Glomerular visceral epithelial cell (primary cell): ENCODE results near the gene GNAT1.
A peak's percentile ranks its signal among the peaks of the same experiment; 100 is the strongest.

Experiments
- DNase-seq: peaks from one replicate; pipeline ENCODE4 v3.0.0-alpha.2; 2016; ENCODE audit errors: extremely low spot score

The GNAT1 gene

GRCh38 chr3:50163572-50164455 lies 27.6 kb upstream of the GNAT1 start:
- peak; percentile 94 for DNase-seq

- no peak for DNase-seq
Observed at GRCh38 chr3:50164481-50164880, 26.9 kb upstream of the GNAT1 start.

DNA sequence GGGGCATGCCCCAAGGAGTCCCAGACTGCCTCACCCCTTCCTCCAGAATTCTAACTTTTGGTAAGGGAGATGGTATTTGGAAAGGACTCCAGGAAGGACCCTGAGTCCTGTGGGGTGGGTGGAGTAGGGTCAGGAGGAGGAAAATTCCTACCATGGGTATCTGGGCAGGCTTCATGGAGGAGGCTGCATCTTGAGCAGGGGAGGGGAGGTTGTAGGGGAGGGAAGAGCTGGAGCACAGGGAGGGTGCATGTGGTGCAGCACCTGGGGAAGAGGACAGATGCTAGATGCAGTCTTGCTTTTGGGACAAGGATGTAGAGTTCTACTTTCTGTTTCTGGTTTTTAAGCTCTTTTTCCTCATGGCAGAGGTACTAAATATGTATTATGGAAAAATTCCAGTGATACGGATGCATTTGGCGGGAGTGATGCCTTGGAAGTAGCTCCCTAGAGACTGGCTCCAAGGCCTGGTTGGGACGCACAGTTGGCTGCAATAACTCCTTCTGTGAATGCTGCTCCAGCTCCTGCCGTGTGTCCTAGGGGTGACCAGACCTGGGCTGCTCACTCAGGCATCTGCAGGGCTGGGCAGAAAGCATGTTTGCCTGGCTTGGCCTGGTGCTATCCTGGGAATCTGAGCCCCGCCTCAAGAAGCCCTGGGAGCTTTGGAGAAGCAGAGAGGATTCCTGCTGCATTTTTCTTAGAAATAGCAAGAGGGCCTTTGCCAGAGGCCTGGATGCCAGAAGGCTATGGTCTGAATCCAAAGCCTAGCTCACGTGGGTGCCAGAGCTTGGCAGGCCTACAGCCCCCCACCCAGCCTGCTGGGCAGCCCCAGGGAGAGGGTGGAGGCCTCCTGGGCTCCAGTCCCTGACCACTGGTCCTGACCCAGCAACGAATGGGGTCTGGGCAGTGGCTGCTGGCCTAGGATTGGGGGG lies 26.2 kb upstream of the GNAT1 start:
- peak; percentile 61 for DNase-seq

DNA sequence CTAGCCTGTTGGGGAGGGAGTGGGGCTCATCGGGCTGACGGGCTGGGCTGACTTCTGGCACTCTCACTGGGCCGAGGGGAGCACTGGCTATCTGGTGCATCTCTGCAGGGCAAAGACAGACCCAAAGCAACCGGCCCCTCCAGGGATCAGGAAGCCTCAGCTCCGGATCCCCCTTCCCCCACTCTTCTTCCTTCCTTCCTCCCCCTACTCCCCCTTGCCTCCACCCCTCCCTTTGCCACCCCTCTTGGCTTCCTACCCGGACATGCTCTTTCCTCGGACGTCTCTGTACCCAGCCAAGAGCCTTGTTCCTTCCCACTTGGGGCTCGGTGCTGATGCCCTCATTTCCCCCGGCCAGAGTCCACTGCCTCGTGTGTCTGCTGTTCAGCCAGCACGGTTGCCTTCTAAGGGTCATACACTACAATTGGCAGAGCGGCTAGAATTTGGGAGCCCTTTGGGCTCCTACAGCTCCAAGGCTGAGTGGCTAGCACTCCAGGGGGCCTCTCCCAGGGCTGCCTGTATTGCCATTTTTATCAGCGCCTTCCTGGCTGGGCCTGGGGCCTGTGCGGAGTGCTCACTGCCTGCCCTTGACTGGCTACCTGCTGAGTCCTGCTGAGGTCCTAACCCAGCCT lies 25.4 kb upstream of the GNAT1 start:
- DNase-seq = peak; percentile 34

- DNase-seq = peak; percentile 86
Observed at GRCh38 chr3:50166620-50167019, 24.8 kb upstream of the GNAT1 start.

GRCh38 chr3:50167069-50167840 lies 24.2 kb upstream of the GNAT1 start:
- peak; percentile 94 for DNase-seq

DNA sequence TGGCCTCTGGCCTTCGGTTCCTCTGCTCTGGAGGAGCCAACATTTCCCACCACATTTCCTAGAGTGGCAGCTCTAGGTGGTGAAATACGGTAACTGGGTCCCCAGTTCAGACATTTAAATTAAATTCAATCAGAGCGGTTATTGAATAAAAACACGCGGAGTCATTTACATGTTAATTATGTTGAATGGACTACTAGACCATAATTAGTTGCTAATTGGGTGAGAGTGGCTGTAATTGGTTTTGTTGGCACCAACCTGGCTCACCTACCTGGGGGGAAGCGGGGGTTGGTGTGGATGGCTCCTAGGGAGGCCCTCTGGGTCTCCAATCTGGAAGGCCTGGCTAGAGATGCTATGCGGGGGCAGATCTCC lies 23.6 kb upstream of the GNAT1 start:
- DNase-seq = no peak

DNA sequence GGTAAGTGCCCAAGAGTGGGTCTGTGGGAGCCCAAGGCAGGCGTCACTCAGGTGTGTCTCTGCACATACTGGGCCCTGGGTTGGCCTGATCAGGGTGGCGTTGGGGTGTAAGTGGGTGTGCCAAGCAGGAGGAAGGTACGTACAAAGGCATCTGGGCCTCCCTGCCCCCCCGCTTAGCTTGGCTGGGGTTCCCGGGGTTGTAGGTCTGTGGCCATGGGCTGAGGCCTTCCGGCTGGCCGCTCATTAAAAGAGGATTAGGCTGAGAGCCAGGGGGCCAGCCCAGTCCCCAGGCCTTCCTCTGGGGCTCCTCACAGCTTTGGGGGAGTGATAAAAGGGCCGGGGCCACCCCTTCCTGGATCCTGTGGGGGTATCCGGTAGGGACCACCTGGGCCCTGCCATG lies 23.0 kb upstream of the GNAT1 start:
- DNase-seq = peak; percentile 71

GRCh38 chr3:50168791-50169190 lies 22.6 kb upstream of the GNAT1 start:
- DNase-seq = no peak

DNA sequence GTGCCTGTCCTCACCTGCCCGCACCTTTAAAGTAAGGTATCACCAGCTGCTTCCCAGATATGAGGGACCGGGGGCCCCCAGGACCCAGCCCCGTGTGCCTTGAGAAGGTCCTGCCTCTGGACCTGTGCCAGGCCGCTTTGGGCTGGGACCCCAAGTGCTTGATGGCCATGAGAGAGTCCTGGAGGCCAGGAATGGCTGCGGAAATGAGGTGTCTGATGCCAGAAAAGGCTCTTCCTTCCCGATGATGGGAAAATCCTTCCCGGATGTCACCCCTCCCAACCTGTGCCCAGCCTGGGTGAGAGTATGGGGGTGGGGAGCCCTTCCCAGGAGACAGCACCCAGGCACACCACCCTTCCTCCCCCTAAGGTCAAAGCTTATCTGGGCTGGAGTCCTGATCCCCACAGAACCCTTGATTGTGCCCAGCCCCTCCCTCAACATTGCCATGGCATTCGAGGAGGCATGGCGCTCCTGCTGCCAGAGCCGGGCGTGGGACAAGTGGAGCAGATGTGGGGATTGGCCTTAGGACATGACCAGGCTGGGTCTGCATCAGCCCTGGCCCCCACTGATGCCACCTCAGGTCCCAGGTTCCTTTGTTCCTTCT lies 22.1 kb upstream of the GNAT1 start:
- no peak for DNase-seq

GRCh38 chr3:50169858-50170257 lies 21.6 kb upstream of the GNAT1 start:
- DNase-seq = no peak

- DNase-seq = peak; percentile 80
Observed at GRCh38 chr3:50170689-50171088, 20.7 kb upstream of the GNAT1 start.

DNA sequence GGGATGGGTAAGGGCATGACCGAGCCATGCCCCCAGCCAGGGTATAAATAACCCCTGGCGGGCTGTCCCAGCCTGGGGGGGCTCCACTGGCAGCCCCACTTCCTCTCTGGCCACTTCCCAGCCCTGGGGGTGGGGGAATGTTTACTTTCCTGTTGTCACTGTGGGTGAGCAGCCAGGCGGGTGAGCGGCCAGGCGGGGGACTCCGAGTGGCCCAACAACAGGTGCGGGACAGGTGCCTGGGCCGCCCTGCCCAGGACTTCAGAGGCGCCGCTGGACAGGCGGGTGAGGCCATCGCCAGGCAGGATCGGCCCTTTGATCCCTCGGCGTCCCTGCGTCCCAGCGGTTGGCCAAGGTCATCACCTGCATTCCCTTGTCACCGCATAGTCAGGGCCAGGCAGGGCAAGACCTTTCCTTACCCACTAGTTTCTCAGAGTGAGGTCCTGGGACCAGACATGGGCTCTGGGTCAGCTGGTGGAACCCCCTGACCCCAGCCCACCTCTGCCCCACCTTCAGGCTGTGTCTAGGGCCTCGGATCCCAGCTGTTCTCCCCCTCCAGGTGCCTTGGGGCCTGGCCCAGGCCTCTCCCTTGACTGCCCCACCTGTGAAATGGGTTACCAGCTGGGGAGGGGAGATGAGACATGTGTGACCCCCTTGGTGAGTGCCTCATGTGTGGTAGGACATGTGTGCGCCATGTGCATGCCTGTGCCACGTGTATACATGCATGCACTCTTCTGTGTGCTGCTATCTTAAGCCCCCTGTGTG lies 19.7 kb upstream of the GNAT1 start:
- DNase-seq = no peak

GRCh38 chr3:50172626-50173220 lies 18.7 kb upstream of the GNAT1 start:
- DNase-seq = no peak

DNA sequence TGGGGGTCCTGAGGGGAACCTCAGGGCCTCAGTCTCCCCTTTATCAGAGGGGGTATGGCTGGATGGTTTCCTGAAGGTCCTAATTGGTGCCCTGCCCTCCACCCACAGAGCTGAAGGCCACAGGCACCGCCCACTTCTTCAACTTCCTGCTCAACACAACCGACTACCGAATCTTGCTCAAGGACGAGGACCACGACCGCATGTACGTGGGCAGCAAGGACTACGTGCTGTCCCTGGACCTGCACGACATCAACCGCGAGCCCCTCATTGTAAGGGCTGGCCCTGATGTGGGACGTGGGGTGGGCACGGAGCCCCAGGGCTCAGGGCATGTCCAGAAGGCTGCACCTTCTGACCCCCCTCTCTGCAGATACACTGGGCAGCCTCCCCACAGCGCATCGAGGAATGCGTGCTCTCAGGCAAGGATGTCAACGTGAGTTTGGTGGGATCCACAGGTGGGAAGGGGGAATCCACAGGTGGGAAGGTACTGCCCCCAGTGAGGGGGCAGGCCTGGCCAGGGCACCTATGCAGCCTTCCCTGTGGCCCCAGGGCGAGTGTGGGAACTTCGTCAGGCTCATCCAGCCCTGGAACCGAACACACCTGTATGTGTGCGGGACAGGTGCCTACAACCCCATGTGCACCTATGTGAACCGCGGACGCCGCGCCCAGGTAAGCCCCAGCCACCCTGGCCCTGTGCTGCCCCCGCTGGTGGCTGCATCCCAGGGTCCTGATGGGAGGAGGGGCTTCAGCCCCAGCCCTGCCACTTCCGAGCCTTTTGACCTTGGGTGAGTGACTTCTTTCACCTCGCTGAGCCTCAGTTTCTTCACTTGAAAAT lies 17.5 kb upstream of the GNAT1 start:
- DNase-seq = no peak

DNA sequence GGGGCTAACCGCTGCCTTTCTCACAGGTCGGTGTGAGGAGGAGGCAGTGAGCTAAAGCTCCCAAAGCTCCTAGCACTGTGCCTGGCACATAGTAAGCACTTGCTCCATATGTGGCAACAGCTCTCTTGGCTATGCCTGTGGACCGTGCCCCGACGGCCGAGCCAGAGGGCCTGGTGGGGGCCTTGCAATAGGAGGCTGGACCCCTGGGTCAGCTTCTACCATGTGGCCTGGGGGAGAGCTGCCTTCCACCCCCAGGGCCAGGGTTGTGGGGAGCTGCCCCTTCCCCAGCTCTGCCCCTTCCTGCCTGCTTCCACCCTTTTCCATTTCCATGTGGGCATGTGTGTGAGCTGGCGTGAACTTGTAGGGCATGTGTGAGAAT lies 16.9 kb upstream of the GNAT1 start:
- DNase-seq = no peak

- no peak for DNase-seq
Observed at GRCh38 chr3:50174947-50175524, 16.4 kb upstream of the GNAT1 start.

GRCh38 chr3:50177346-50177745 lies 14.1 kb upstream of the GNAT1 start:
- no peak for DNase-seq

DNA sequence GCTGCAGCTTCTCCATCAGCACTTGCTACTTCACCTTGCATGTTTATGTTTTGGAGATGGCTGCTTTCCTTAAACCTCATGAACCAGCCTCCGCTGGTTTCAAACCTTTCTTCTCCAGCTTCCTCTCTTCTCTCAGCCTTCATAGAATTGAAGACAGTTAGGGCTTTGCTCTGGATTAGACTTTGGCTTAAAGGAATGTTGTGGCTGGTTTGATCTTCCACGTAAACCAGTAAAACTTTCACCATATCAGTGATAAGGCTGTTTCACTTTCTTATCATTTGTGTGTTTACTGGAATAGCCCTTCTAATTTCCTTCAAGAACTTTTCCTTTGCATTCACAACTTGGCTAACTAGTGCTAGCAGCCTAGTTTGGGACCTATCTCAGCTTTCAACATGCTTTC lies 11.7 kb upstream of the GNAT1 start:
- DNase-seq = no peak
